CD1c-positive myeloid dendritic cell (primary cell): ENCODE data around the gene HOXD1.

Source experiments
- DNase-seq: peaks from one replicate; pipeline ENCODE4 v3.0.0-alpha.2; 2016; ENCODE audit errors: extremely low spot score

Gene HOXD1

GRCh38 chr2:176182671-176183070 lies 5.8 kb upstream of the HOXD1 start:
- DNase-seq = no peak

GRCh38 chr2:176184749-176185148 lies 3.7 kb upstream of the HOXD1 start:
- DNase-seq = no peak

GRCh38 chr2:176186024-176186423 lies 2.4 kb upstream of the HOXD1 start:
- DNase-seq = no peak

- DNase-seq = no peak
These were observed 1.1 kb upstream of the HOXD1 start for GRCh38 chr2:176187200-176187898.

- DNase-seq = no peak
These were observed 559 bp downstream of the HOXD1 start for GRCh38 chr2:176188774-176189680.

GRCh38 chr2:176189681-176190641 lies 1.5 kb downstream of the HOXD1 start:
- DNase-seq = no peak

GRCh38 chr2:176192351-176192750 lies 3.9 kb downstream of the HOXD1 start:
- DNase-seq = no peak

- DNase-seq = no peak
These were observed 4.6 kb downstream of the HOXD1 start for GRCh38 chr2:176193048-176193447.

- DNase-seq = no peak
These were observed 11.4 kb downstream of the HOXD1 start for GRCh38 chr2:176199902-176200301.

- no peak for DNase-seq
These were observed 12.5 kb downstream of the HOXD1 start for GRCh38 chr2:176200971-176201370.

- no peak for DNase-seq
These were observed 14.0 kb downstream of the HOXD1 start for GRCh38 chr2:176202491-176202890.

GRCh38 chr2:176205126-176205525 lies 16.7 kb downstream of the HOXD1 start:
- DNase-seq = no peak

- DNase-seq = no peak
These were observed 17.7 kb downstream of the HOXD1 start for GRCh38 chr2:176206136-176206535.

- no peak for DNase-seq
These were observed 18.2 kb downstream of the HOXD1 start for GRCh38 chr2:176206682-176207081.

- DNase-seq = no peak
These were observed 22.6 kb downstream of the HOXD1 start for GRCh38 chr2:176211110-176211509.

- DNase-seq = no peak
These were observed 23.8 kb downstream of the HOXD1 start for GRCh38 chr2:176212276-176212675.

- no peak for DNase-seq
These were observed 24.9 kb downstream of the HOXD1 start for GRCh38 chr2:176213406-176213805.

GRCh38 chr2:176227874-176228273 lies 39.4 kb downstream of the HOXD1 start:
- no peak for DNase-seq

GRCh38 chr2:176234156-176234555 lies 45.7 kb downstream of the HOXD1 start:
- DNase-seq = no peak

GRCh38 chr2:176234940-176235339 lies 46.5 kb downstream of the HOXD1 start:
- no peak for DNase-seq

GRCh38 chr2:176237456-176237855 lies 49.0 kb downstream of the HOXD1 start:
- DNase-seq = no peak

- DNase-seq = no peak
These were observed 50.6 kb downstream of the HOXD1 start for GRCh38 chr2:176239031-176239430.
